Osteocyte (in vitro differentiated cells): ENCODE data around the gene AHCTF1. TPM values are rescaled to one million over a fixed set of nuclear protein-coding genes. Genes with fewer than 3 reads are reported as not detected.

Source experiments
- DNase-seq: peaks from one replicate; pipeline ENCODE4 v3.0.0; 2021; ENCODE audit warnings: mixed read lengths; ENCODE audit not compliant: unreplicated experiment; ENCODE audit errors: extremely low spot score
- H3K27ac Mint-ChIP-seq: one replicate; pipeline ENCODE4 v1.8.0; 2021; ENCODE audit warnings: mild to moderate bottlenecking, mixed read lengths; ENCODE audit not compliant: unreplicated experiment
- H3K27me3 Mint-ChIP-seq: one replicate; pipeline ENCODE4 v1.8.0; 2021; ENCODE audit warnings: mixed read lengths; ENCODE audit not compliant: unreplicated experiment
- H3K36me3 Mint-ChIP-seq: one replicate; pipeline ENCODE4 v1.8.0; 2021; ENCODE audit warnings: mixed read lengths; ENCODE audit not compliant: unreplicated experiment
- H3K4me1 Mint-ChIP-seq: one replicate; pipeline ENCODE4 v1.8.0; 2021; ENCODE audit warnings: mixed read lengths; ENCODE audit not compliant: unreplicated experiment
- H3K4me3 Mint-ChIP-seq: one replicate; pipeline ENCODE4 v1.8.0; 2021; ENCODE audit warnings: mild to moderate bottlenecking, moderate library complexity, mixed read lengths; ENCODE audit not compliant: unreplicated experiment
- H3K9me3 Mint-ChIP-seq: one replicate; pipeline ENCODE4 v1.8.0; 2021; ENCODE audit warnings: mixed read lengths; ENCODE audit not compliant: unreplicated experiment
- CTCF ChIP-seq: fragments of 200-600 bp; sonication (generic); IDR thresholded peaks from 2 replicates; pipeline ENCODE4 v1.5.0; 2021; ENCODE audit warnings: antibody characterized with exemption, mild to moderate bottlenecking, moderate library complexity
- total RNA-seq: library from RNA; stranded (reverse); gene quantifications from 2 replicates; pipeline ENCODE4 v1.2.1, GENCODE V29; 2021

AHCTF1 gene
- total RNA-seq, 1 donor from 2014 or later = 30.4 TPM

GRCh38 chr1:246906833-246907232 is 24.9 kb downstream of the AHCTF1 start:
- Mint-ChIP-seq H3K4me3 (no peak overlapping the region), H3K27ac (no peak overlapping the region), H3K36me3 (peaks cover 39% of the 10 kb centered on the region), H3K9me3 (no peaks in the 10 kb centered on the region), H3K4me1 (peaks cover 4% of the 10 kb centered on the region), H3K27me3 (no peaks in the 10 kb centered on the region)
- TF ChIP-seq CTCF = no peak
- no peak for DNase-seq

GRCh38 chr1:246901874-246902273 is 29.9 kb downstream of the AHCTF1 start:
- DNase-seq = no peak
- no peaks in the 10 kb centered on the region for H3K4me1 Mint-ChIP-seq
- peaks cover 61% of the 10 kb centered on the region for H3K36me3 Mint-ChIP-seq
- H3K4me3 Mint-ChIP-seq = no peak overlapping the region
- H3K27me3 Mint-ChIP-seq = no peaks in the 10 kb centered on the region
- H3K9me3 Mint-ChIP-seq = no peaks in the 10 kb centered on the region
- no peak overlapping the region for H3K27ac Mint-ChIP-seq
- no peak for TF ChIP-seq CTCF

GRCh38 chr1:246897302-246897701 is 34.4 kb downstream of the AHCTF1 start:
- DNase-seq = no peak
- no peak for TF ChIP-seq CTCF
- H3K9me3 Mint-ChIP-seq = no peaks in the 10 kb centered on the region
- H3K36me3 Mint-ChIP-seq = peaks cover 63% of the 10 kb centered on the region
- no peak overlapping the region for H3K4me3 Mint-ChIP-seq
- H3K27me3 Mint-ChIP-seq = no peaks in the 10 kb centered on the region
- no peaks in the 10 kb centered on the region for H3K4me1 Mint-ChIP-seq
- H3K27ac Mint-ChIP-seq = no peak overlapping the region

- no peak for DNase-seq
- peaks cover 57% of the 10 kb centered on the region for H3K36me3 Mint-ChIP-seq
- no peak overlapping the region for H3K27ac Mint-ChIP-seq
- H3K4me3 Mint-ChIP-seq = no peak overlapping the region
- H3K4me1 Mint-ChIP-seq = no peaks in the 10 kb centered on the region
- H3K9me3 Mint-ChIP-seq = no peaks in the 10 kb centered on the region
- H3K27me3 Mint-ChIP-seq = no peaks in the 10 kb centered on the region
- no peak for TF ChIP-seq CTCF
These were observed 38.4 kb downstream of the AHCTF1 start for GRCh38 chr1:246893191-246893939.

GRCh38 chr1:246891105-246891504 is 40.6 kb downstream of the AHCTF1 start:
- H3K9me3 Mint-ChIP-seq = no peaks in the 10 kb centered on the region
- H3K36me3 Mint-ChIP-seq = peaks cover 55% of the 10 kb centered on the region
- no peak overlapping the region for H3K4me3 Mint-ChIP-seq
- DNase-seq = no peak
- no peaks in the 10 kb centered on the region for H3K27me3 Mint-ChIP-seq
- H3K4me1 Mint-ChIP-seq = no peaks in the 10 kb centered on the region
- no peak overlapping the region for H3K27ac Mint-ChIP-seq
- TF ChIP-seq CTCF = no peak
